SJCRH30 (cell line): ENCODE data around the gene NALF2. TPM values are rescaled to one million over a fixed set of nuclear protein-coding genes. Genes with fewer than 3 reads are reported as not detected.

Experiments used
- DNase-seq, 2 experiments: peaks; one replicate each; pipeline ENCODE4 v3.0.0-alpha.2; 2015 to 2020
- H3K27ac ChIP-seq: fragments of 250-450 bp; sonication (Bioruptor Pico); 2 replicates; pipeline ENCODE4 v1.5.1; 2020; ENCODE audit warnings: mild to moderate bottlenecking, moderate library complexity
- H3K27me3 ChIP-seq: fragments of 250-450 bp; sonication (Bioruptor Pico); 2 replicates; pipeline ENCODE4 v1.5.1; 2020; ENCODE audit warnings: mild to moderate bottlenecking, moderate library complexity
- H3K36me3 ChIP-seq: fragments of 250-450 bp; sonication (Bioruptor Pico); 2 replicates; pipeline ENCODE4 v1.5.1; 2020; ENCODE audit warnings: mild to moderate bottlenecking, moderate library complexity
- H3K4me1 ChIP-seq: fragments of 250-450 bp; sonication (Bioruptor Pico); 2 replicates; pipeline ENCODE4 v1.5.1; 2020; ENCODE audit warnings: mild to moderate bottlenecking, moderate library complexity
- H3K4me3 ChIP-seq: fragments of 250-450 bp; sonication (Bioruptor Pico); 2 replicates; pipeline ENCODE4 v1.5.1; 2020; ENCODE audit warnings: mild to moderate bottlenecking, moderate library complexity
- H3K9me3 ChIP-seq: fragments of 250-450 bp; sonication (Bioruptor Pico); replicated peaks from 2 replicates; pipeline ENCODE4 v1.5.1; 2020; ENCODE audit warnings: mild to moderate bottlenecking, moderate library complexity
- total RNA-seq: library from RNA; depleted of rRNA; stranded (reverse); fragments of >200 nt; shearing (Covaris generic); gene quantifications from 2 replicates; pipeline ENCODE4 v1.2.3, GENCODE V29; 2014; rRNA removed

The NALF2 gene
- not detected in 2 replicates for total RNA-seq

DNA sequence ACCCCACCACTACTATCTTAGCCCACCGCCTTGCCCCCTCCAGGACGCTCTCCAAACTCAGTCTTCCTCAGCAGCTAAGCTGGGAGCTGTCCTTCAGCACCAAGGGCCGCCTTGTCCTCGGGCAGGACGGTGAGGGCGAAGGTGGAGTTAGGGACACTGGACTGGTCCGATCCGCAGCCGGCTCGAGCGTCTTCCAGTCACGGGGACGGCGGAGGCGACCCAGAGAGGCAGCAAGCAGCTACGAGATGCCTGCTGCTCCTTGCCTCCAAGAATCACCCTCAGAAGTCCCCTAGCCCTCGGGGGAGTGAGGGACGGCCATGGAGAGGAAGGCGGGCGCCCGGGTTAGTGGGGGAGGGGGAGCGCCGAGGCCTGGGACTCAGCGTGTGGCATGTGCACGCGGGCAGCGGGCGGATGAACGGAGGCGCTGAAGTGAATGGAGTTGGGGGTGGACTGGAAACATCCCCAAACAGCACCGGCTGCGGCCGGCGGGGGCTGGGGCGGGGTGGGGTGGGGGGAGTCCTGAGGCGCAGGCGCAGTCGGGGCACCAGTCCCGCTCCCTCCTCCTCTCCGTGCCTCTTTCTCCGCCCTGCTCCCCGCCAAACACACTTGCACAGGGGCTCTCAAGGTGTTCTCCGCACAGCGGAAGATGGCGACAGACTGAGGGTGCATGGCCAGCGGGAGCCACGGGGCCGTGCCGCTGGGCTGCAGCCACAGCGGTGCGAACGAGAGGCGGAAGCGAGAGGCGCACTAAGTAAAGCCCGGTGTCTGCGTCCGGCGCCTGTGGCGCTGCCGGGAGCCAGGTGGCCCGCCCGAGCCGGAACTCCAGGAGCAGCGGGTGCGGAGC lies at the start of gene NALF2:
Gene NALF2 (plus strand): TSS at position 545 of the 844 bp plus-strand sequence. CDS start 957 bp downstream, outside the sequence.
- Histone ChIP-seq H3K9me3 (no peaks in the 10 kb centered on the region), H3K27me3 (no peaks in the 10 kb centered on the region), H3K4me1 (no peaks in the 10 kb centered on the region), H3K4me3 (no peak within 1 kb of the TSS), H3K36me3 (no peaks in the 10 kb centered on the region), H3K27ac (no peak within 1 kb of the TSS)
- DNase-seq: peak in 1 of 2 experiments; percentile 5

DNA sequence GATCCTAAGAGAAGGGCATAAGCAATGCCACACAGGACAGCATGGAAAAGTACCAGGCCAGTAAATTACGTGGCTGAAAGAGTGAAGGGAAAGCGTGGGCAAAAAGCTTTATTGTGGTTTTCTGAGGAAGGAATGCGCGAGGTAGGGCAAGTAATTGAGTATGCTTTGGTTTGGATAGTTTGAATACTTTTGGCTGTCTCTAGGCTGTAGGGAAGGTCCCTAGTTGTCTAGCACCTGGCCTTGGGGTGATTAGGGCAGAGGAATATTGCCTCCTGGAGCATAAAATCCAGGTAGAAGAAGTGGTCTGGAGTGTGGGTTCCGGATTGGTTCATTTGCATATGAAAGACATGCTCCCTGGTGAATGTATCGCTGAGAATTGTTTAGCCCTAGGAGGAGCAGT lies 46.4 kb upstream of the NALF2 start:
- Histone ChIP-seq H3K27ac (no peak overlapping the region), H3K4me1 (no peaks in the 10 kb centered on the region), H3K36me3 (no peaks in the 10 kb centered on the region), H3K9me3 (no peaks in the 10 kb centered on the region), H3K4me3 (no peak overlapping the region), H3K27me3 (no peaks in the 10 kb centered on the region)
- no peak for DNase-seq

DNA sequence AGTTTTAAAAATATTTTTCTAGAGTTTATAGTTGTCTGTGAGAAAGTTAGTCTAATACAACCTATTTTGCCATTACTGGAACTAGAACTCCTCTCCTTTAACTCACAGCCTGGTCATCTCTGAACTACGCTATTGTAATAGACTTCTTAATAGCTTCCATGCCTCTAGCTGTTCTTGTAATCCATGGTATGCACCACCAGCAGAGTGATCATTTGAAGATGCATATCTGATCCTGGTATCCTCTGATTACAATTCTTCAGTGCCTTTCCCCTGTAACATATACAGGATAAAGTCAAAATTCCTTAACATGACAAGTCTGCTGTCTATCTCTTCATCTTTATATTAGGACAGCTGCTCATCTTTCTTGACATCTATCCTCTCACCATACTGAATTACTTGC lies 37.6 kb upstream of the NALF2 start:
- no peaks in the 10 kb centered on the region for H3K27me3 ChIP-seq
- H3K4me3 ChIP-seq: no peak overlapping the region
- no peaks in the 10 kb centered on the region for H3K36me3 ChIP-seq
- no peaks in the 10 kb centered on the region for H3K4me1 ChIP-seq
- no peak overlapping the region for H3K27ac ChIP-seq
- DNase-seq: no peak
- H3K9me3 ChIP-seq: no peaks in the 10 kb centered on the region

DNA sequence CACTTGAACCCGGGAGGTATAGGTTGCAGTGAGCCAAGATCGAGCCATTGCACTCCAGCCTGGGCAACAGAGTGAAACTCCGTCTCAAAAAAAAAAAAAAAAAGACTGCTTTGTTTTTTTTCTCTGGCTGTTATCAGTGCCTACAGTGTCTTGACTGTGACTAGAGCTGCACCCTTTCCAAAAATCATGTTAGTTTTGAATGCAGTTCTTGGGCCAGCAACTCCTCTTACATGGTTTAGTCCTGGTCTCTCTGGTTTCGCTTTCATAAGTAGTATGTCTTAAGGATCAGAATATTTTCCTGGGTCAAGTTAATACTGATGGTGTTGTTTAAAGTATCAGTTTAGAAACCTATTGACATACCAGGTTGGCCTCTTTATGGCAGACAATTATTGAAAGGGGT lies 34.2 kb upstream of the NALF2 start:
- Histone ChIP-seq H3K27ac (no peak overlapping the region), H3K4me1 (no peaks in the 10 kb centered on the region), H3K9me3 (no peaks in the 10 kb centered on the region), H3K4me3 (no peak overlapping the region), H3K27me3 (no peaks in the 10 kb centered on the region), H3K36me3 (no peaks in the 10 kb centered on the region)
- no peak for DNase-seq

DNA sequence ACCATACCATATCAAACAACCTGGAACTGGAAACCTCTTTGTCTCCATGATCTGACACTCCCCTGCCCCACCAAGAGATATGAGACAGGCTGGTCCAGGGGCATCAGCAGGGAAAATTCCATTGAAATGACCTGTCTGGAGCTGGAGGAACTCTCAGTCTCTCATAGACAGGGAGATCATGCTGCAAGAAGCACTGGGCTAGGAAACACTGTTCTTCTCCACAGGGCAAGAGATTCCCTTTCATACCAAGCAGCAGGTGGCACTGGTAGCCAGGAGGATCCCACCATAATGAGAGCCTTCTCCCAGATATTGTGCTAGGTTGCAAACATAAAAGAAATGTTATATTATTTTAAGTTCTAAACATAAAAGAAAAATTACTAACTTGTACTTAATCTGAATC lies 14.5 kb upstream of the NALF2 start:
- no peak overlapping the region for H3K27ac ChIP-seq
- H3K4me3 ChIP-seq: no peak overlapping the region
- H3K36me3 ChIP-seq: no peaks in the 10 kb centered on the region
- DNase-seq: no peak
- no peaks in the 10 kb centered on the region for H3K27me3 ChIP-seq
- no peaks in the 10 kb centered on the region for H3K9me3 ChIP-seq
- no peaks in the 10 kb centered on the region for H3K4me1 ChIP-seq

DNA sequence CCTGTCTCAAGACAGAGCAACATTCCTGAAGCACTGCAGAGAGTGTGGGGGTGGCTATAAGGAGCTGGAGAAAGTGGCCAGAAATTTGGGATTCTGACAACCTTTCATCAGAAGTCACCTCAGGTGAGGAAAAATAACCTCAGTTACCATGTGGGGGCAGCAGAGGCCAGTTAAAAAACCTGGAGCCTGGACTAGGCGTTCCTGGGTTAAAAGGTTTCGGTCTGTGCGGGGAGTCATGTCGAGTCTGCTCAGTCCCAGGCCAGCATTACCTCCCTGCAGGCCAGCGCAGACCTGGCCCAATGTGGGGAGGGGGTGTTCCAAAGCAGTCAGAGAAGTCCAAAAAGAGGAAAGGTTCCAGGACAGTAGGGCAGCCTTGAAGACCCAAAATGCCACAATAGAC lies 10.9 kb upstream of the NALF2 start:
- peak; percentile 9 to 53 for DNase-seq
- H3K27ac ChIP-seq: no peak overlapping the region
- H3K36me3 ChIP-seq: no peaks in the 10 kb centered on the region
- no peak overlapping the region for H3K4me3 ChIP-seq
- no peaks in the 10 kb centered on the region for H3K27me3 ChIP-seq
- no peaks in the 10 kb centered on the region for H3K9me3 ChIP-seq
- no peaks in the 10 kb centered on the region for H3K4me1 ChIP-seq

DNA sequence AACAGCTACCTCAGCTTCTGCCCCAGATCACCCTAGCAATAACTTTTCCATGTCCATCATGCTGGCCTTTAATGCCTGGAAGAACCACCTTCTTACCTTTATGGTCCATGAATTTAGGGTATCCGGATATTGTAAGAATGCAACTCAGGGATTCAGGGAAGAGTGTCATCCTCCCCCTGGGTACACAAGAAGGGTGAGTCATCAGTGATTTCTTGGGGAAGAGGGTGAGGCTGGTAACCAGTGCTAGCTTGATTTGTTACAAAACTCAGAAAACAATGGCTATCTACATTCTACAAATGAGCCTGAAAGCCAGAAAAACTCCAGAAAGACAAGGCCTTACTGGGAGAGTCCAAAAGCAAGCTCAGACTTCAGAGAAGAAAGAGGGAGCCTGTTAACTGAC lies 10.4 kb upstream of the NALF2 start:
- Histone ChIP-seq H3K4me3 (no peak overlapping the region), H3K27me3 (no peaks in the 10 kb centered on the region), H3K9me3 (no peaks in the 10 kb centered on the region), H3K36me3 (no peaks in the 10 kb centered on the region), H3K27ac (no peak overlapping the region), H3K4me1 (no peaks in the 10 kb centered on the region)
- no peak for DNase-seq

DNA sequence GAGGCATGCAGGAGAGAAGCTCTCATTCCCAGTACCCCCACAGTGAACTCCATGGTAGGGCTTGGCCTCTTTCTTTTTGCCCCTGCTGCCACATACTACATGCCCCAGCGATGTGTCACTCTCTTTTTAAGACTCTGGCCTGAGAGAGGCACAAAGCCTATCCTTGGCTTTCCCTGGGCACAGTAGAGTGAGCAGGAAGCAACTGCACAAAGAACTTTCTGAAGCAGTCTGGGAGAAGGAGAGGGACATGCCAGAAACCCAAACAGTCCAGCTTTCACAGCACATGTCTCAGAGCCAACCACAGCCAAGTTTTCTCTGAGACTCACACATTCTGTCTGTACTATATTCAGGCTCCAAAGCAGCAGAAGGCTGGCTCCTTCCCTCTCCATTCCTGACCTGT lies 7.9 kb upstream of the NALF2 start:
- no peaks in the 10 kb centered on the region for H3K36me3 ChIP-seq
- H3K9me3 ChIP-seq: no peaks in the 10 kb centered on the region
- no peak overlapping the region for H3K27ac ChIP-seq
- DNase-seq: no peak
- H3K27me3 ChIP-seq: no peaks in the 10 kb centered on the region
- no peaks in the 10 kb centered on the region for H3K4me1 ChIP-seq
- no peak overlapping the region for H3K4me3 ChIP-seq

DNA sequence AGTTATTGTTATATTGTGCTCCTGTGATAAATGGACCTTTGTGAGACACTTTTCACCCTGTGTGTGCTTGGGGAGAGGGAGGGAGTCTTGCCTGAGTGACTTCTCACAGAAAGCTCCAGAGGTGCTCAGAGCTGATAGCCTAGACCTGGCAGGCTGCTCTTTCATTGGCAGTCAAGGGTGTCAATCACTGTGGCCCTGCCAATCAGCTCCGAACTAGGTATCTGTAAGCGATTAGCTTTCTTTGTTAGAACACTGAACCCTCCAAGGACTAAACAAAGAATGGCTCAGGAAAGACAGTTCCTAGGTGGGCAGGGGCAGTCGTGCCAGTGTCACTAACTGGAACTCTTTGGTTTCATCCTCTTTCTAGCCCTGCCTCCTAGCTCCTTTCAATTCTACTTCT lies 2.7 kb upstream of the NALF2 start:
- peak in 1 of 2 experiments; percentile 14 for DNase-seq
- Histone ChIP-seq H3K27me3 (no peaks in the 10 kb centered on the region), H3K27ac (no peak overlapping the region), H3K4me1 (no peaks in the 10 kb centered on the region), H3K36me3 (no peaks in the 10 kb centered on the region), H3K9me3 (no peaks in the 10 kb centered on the region), H3K4me3 (no peak overlapping the region)

DNA sequence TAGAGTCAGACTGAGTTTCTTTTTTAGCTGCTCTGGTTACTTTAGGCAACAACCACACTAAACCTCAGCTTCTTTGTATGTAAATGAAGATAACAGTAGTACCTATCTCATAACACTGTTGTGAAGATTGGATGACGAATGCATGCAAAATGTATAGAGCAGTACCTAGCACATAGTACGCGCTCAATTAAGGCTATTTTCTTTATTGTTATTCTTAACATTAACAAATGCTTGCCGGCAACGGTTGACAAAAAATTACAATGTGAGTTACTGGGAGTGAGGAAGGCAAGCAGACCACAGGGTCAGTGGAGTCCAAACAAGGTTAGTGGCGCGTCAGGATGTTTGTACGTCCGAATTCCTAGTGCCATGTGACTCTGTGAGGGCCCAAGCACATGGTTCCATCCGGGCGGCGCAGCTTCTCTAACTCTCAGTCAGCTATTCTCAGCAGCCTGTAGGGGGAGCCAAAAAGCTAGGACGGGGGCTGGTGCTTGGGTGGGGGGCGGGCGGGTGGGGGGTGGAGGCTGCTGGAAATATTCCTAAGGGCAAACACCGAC lies 821 bp upstream of the NALF2 start:
- no peaks in the 10 kb centered on the region for H3K36me3 ChIP-seq
- no peak for DNase-seq

DNA sequence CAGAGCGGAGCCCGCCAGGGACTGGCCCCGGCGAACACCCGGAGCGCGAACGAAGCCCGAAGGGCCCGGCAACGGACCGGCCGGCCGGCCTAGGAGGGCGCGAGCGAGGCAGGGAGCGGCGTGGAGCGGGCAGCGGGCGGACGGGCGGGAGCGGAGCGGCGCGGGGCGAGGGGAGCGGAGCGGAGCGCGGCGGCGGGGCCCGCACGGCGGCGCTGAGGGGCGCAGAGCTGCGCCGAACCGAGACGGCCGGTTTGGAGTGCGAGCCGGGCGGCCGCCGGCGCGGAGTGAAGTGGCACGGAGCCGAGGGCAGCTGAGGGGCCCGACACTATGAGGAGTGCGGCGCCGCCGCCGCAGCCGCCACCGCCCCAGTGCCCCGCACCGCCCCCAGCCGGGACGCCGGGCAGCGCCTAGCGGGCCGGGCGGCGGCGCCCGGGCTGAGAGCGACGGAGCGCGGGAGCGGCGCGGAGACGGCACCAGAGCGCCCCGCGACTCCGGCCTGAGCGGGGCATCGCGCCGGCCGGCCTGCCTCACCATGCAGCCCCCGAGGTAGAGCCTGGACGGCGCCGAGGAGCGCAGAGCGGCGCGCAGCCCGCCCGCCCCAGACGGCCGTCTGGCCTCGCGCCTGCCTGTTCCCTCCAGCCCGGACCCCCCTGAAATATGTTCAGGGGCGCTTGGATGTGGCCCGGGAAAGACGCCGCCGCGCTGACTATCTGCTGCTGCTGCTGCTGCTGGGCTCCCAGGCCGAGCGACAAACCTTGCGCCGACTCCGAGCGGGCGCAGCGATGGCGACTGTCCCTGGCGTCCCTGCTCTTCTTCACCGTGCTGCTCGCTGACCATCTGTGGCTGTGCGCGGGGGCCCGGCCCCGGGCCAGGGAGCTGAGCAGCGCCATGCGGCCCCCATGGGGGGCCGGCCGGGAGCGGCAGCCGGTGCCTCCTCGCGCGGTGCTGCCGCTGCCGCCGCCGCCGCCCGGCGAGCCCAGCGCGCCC lies 793 bp downstream of the NALF2 start:
- Histone ChIP-seq H3K27me3 (no peaks in the 10 kb centered on the region), H3K4me1 (no peaks in the 10 kb centered on the region), H3K9me3 (no peaks in the 10 kb centered on the region), H3K36me3 (no peaks in the 10 kb centered on the region), H3K4me3 (no peak overlapping the region), H3K27ac (no peak overlapping the region)
- no peak for DNase-seq

More for the DNA sequence above, 821 bp upstream of the NALF2 start:
- Histone ChIP-seq H3K27ac (no peak overlapping the region), H3K27me3 (no peaks in the 10 kb centered on the region), H3K9me3 (no peaks in the 10 kb centered on the region), H3K4me3 (no peak overlapping the region), H3K4me1 (no peaks in the 10 kb centered on the region)

DNA sequence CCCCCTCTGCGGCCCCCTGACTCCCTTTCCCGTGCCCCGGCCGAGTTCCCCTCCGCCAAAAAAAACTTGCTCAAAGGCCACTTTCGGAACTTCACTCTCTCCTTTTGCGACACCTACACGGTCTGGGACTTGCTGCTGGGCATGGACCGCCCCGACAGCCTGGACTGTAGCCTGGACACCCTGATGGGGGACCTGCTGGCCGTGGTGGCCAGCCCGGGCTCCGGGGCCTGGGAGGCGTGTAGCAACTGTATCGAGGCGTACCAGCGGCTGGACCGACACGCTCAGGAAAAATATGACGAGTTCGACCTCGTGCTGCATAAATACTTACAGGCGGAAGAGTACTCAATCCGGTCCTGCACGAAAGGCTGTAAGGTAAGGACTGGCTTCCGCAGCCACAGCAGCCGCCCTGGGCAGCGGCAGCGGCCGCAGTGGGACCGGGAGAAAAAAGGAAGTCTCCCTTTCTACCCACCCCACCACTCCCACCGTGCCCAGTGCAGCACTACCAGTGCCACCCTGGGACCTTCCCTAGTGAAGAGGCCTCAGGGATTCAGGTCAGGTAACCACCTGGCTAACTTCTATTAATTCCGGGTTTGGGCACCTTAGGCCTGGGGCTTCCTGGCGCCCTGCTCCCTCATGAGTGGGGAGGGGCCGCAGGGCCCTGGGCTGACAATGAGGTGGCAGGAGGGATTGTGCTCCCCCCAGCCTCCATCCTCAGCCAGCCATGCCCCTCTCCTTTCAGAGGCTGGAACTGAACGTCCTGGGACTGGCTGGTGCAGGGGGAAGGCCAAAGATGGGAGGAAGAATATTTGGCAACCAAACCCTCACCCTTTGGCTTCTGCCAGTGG lies 1.9 kb downstream of the NALF2 start:
- no peak overlapping the region for H3K4me3 ChIP-seq
- no peak overlapping the region for H3K27ac ChIP-seq
- no peaks in the 10 kb centered on the region for H3K27me3 ChIP-seq
- H3K36me3 ChIP-seq: no peaks in the 10 kb centered on the region
- no peak for DNase-seq
- H3K9me3 ChIP-seq: no peaks in the 10 kb centered on the region
- H3K4me1 ChIP-seq: no peaks in the 10 kb centered on the region

DNA sequence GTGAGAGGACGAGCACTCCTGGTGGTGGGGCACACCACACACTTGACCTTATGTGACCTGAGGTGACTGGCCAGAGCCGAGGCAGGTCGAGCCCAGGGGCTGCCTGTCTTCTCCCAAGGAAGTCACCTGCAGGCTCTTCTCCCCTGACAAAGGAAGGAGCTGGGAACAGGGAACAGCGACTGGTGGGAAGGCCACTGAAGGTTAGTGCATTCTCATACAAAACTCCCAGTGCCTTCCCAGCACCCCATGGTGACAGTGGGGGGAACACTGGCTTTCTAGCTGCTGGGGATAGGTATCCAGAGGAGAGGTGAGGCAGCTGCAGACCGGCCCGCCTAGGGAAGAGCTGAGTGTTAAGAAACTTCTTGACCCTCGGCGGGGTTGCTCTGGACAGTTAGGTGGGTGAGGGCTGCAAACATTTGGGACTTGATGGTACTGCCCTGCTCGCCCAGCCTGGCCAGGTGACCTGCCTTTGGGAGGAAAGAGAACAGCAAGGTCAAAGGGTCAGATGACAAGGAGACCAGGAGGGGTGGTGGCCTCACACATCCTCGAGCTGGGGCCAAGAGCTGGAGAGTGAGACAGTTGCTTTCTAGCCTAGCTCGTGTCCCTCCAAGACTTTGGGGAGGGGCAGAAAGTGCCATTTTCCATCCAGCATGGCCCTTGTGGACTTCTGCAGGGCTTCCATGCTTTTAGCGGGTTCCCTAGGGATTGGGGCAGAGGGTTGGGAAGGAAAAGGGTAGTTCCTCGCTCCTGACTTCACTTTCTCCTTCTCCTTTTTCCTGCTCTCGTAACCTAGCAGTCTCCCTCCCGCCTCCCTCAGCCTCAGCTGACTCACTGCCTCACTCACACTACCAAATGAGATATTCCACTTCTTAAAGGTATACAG lies 2.7 kb downstream of the NALF2 start:
- H3K36me3 ChIP-seq: no peaks in the 10 kb centered on the region
- no peaks in the 10 kb centered on the region for H3K9me3 ChIP-seq
- no peak for DNase-seq

DNA sequence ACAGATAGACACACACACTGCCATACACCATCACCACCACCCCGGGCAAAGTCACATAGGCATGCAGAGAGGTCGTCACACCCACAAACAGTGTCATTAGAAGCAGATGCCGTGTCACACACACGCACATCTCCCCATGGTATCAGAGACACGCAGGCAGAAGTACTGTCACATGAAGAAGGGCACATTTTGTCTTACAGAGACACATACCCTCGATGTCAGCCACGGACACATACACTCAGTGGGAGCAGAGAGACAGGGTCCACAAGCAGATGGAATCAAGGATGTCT lies 3.3 kb downstream of the NALF2 start:
- H3K27ac ChIP-seq: no peak overlapping the region
- no peak for DNase-seq
- H3K9me3 ChIP-seq: no peaks in the 10 kb centered on the region

More for the DNA sequence above, 2.7 kb downstream of the NALF2 start:
- H3K27ac ChIP-seq: no peak overlapping the region
- H3K27me3 ChIP-seq: no peaks in the 10 kb centered on the region
- no peak overlapping the region for H3K4me3 ChIP-seq
- H3K4me1 ChIP-seq: no peaks in the 10 kb centered on the region

More for the DNA sequence above, 3.3 kb downstream of the NALF2 start:
- Histone ChIP-seq H3K4me3 (no peak overlapping the region), H3K4me1 (no peaks in the 10 kb centered on the region), H3K36me3 (no peaks in the 10 kb centered on the region), H3K27me3 (no peaks in the 10 kb centered on the region)
